ENCODE measurements around the gene ENAM. TPM values are rescaled to one million over a fixed set of nuclear protein-coding genes. Genes with fewer than 3 reads are reported as not detected.

The ENAM gene
- total and polyA plus RNA-seq, 2 experiments from 2014 or later = not detected

GRCh38 chr4:70594196-70594595, 34.3 kb upstream of the ENAM start:
- H2AFZ ChIP-seq = no peak overlapping the region
- H3K4me3 ChIP-seq = no peak overlapping the region
- ATAC-seq = no peak
- H3K9me2 ChIP-seq (ENCODE audit: insufficient read depth) = no peaks in the 10 kb centered on the region
- no peaks in the 10 kb centered on the region for H3K36me3 Mint-ChIP-seq (ENCODE audit: low read depth)
- no peaks in the 10 kb centered on the region for H3K4me1 ChIP-seq (ENCODE audit: insufficient read depth)
- H3K36me3 ChIP-seq (ENCODE audit: insufficient read depth) = no peaks in the 10 kb centered on the region
- H3K9me3 Mint-ChIP-seq = no peaks in the 10 kb centered on the region
- no peak overlapping the region for H3K4me2 ChIP-seq
- H3K27me3 Mint-ChIP-seq (ENCODE audit: insufficient read depth, low read depth, poor library complexity) = peaks cover 1% of the 10 kb centered on the region
- no peaks in the 10 kb centered on the region for H3K27me3 ChIP-seq (ENCODE audit: insufficient read depth)
- H4K20me1 ChIP-seq (replicated peaks; ENCODE audit: insufficient read depth) = no peaks in the 10 kb centered on the region
- H3K4me3 Mint-ChIP-seq = no peak overlapping the region
- no peak overlapping the region for H3K27ac Mint-ChIP-seq
- no peaks in the 10 kb centered on the region for H3F3A ChIP-seq (replicated peaks; ENCODE audit: low read depth)
- no peak for TF ChIP-seq EZH2 (IDR thresholded peaks at IDR 0.05; ENCODE audit: low read depth, unreplicated experiment)
- H3K79me2 ChIP-seq (replicated peaks; ENCODE audit: insufficient read depth) = no peaks in the 10 kb centered on the region
- no peak overlapping the region for H3K27ac ChIP-seq (ENCODE audit: low read depth)
- no peaks in the 10 kb centered on the region for H3K4me1 Mint-ChIP-seq
- no peak for DNase-seq (ENCODE audit: low spot score)

DNA sequence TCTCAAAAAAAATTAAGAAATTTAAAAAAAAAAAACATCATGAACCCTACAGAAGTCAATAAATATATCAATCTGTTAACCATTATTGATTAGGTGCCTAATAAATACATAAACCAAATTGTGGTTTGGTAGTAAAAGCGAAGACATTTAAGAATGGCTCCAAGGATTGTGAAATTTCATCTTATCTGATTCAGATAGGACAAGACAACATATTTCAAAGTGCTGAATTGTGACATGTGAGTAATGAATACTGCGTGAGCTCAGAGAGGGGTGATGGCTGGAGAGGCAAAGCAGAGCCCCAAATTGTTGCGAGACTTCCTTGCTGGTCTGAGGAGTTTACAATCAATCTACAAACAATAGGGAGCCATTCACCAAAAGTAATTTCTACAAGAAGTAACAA, 28.2 kb upstream of the ENAM start:
- no peaks in the 10 kb centered on the region for H3F3A ChIP-seq (replicated peaks; ENCODE audit: low read depth)
- no peaks in the 10 kb centered on the region for H3K27me3 ChIP-seq (ENCODE audit: insufficient read depth)
- ATAC-seq (no peak), DNase-seq (ENCODE audit: low spot score) (no peak)
- H3K4me3 ChIP-seq = no peak overlapping the region
- H3K36me3 ChIP-seq (ENCODE audit: insufficient read depth) = no peaks in the 10 kb centered on the region
- H3K79me2 ChIP-seq (replicated peaks; ENCODE audit: insufficient read depth) = no peaks in the 10 kb centered on the region
- H3K27me3 Mint-ChIP-seq (ENCODE audit: insufficient read depth, low read depth, poor library complexity) = peaks cover 2% of the 10 kb centered on the region
- H4K20me1 ChIP-seq (replicated peaks; ENCODE audit: insufficient read depth) = no peaks in the 10 kb centered on the region
- no peak for TF ChIP-seq STAT1 (IDR thresholded peaks at IDR 0.05; ENCODE audit: unreplicated experiment)
- TF ChIP-seq, protein P1, sequence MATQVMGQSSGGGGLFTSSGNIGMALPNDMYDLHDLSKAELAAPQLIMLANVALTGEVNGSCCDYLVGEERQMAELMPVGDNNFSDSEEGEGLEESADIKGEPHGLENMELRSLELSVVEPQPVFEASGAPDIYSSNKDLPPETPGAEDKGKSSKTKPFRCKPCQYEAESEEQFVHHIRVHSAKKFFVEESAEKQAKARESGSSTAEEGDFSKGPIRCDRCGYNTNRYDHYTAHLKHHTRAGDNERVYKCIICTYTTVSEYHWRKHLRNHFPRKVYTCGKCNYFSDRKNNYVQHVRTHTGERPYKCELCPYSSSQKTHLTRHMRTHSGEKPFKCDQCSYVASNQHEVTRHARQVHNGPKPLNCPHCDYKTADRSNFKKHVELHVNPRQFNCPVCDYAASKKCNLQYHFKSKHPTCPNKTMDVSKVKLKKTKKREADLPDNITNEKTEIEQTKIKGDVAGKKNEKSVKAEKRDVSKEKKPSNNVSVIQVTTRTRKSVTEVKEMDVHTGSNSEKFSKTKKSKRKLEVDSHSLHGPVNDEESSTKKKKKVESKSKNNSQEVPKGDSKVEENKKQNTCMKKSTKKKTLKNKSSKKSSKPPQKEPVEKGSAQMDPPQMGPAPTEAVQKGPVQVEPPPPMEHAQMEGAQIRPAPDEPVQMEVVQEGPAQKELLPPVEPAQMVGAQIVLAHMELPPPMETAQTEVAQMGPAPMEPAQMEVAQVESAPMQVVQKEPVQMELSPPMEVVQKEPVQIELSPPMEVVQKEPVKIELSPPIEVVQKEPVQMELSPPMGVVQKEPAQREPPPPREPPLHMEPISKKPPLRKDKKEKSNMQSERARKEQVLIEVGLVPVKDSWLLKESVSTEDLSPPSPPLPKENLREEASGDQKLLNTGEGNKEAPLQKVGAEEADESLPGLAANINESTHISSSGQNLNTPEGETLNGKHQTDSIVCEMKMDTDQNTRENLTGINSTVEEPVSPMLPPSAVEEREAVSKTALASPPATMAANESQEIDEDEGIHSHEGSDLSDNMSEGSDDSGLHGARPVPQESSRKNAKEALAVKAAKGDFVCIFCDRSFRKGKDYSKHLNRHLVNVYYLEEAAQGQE (IDR thresholded peaks at IDR 0.05; ENCODE audit: unreplicated experiment) = no peak
- peaks cover 2% of the 10 kb centered on the region; the same call in 2 of the 3 replicates for H3K4me1 Mint-ChIP-seq
- no peak overlapping the region for H3K4me2 ChIP-seq
- no peak overlapping the region for H2AFZ ChIP-seq
- H3K27ac ChIP-seq (ENCODE audit: low read depth) = no peak overlapping the region
- H3K27ac Mint-ChIP-seq = no peak overlapping the region
- H3K4me1 ChIP-seq (ENCODE audit: insufficient read depth) = no peaks in the 10 kb centered on the region
- H3K9me3 Mint-ChIP-seq = no peaks in the 10 kb centered on the region
- no peaks in the 10 kb centered on the region for H3K9me2 ChIP-seq (ENCODE audit: insufficient read depth)
- H3K4me3 Mint-ChIP-seq = no peak overlapping the region
- H3K36me3 Mint-ChIP-seq (ENCODE audit: low read depth) = no peaks in the 10 kb centered on the region

GRCh38 chr4:70600977-70601376, 27.6 kb upstream of the ENAM start:
- H3K4me2 ChIP-seq = no peak overlapping the region
- H3K36me3 ChIP-seq (ENCODE audit: insufficient read depth) = no peaks in the 10 kb centered on the region
- no peaks in the 10 kb centered on the region for H3K4me1 ChIP-seq (ENCODE audit: insufficient read depth)
- H3K27ac ChIP-seq (ENCODE audit: low read depth) = no peak overlapping the region
- no peaks in the 10 kb centered on the region for H3K9me2 ChIP-seq (ENCODE audit: insufficient read depth)
- H3K4me1 Mint-ChIP-seq = peaks cover 2% of the 10 kb centered on the region; the same call in 2 of the 3 replicates
- no peak overlapping the region for H3K4me3 ChIP-seq
- peaks cover 2% of the 10 kb centered on the region for H3K27me3 Mint-ChIP-seq (ENCODE audit: insufficient read depth, low read depth, poor library complexity)
- no peaks in the 10 kb centered on the region for H3F3A ChIP-seq (replicated peaks; ENCODE audit: low read depth)
- no peak for ATAC-seq
- H3K36me3 Mint-ChIP-seq (ENCODE audit: low read depth) = no peaks in the 10 kb centered on the region
- H3K4me3 Mint-ChIP-seq = no peak overlapping the region
- no peaks in the 10 kb centered on the region for H3K79me2 ChIP-seq (replicated peaks; ENCODE audit: insufficient read depth)
- no peaks in the 10 kb centered on the region for H3K9me3 Mint-ChIP-seq
- H4K20me1 ChIP-seq (replicated peaks; ENCODE audit: insufficient read depth) = no peaks in the 10 kb centered on the region
- no peak overlapping the region; the same call in 1 of the 2 replicates for H3K27ac Mint-ChIP-seq
- H3K27me3 ChIP-seq (ENCODE audit: insufficient read depth) = no peaks in the 10 kb centered on the region
- DNase-seq (ENCODE audit: low spot score) = no peak
- H2AFZ ChIP-seq = peak overlapping the region; percentile 16; the same call in 1 of the 2 replicates
- TF ChIP-seq, protein P2, sequence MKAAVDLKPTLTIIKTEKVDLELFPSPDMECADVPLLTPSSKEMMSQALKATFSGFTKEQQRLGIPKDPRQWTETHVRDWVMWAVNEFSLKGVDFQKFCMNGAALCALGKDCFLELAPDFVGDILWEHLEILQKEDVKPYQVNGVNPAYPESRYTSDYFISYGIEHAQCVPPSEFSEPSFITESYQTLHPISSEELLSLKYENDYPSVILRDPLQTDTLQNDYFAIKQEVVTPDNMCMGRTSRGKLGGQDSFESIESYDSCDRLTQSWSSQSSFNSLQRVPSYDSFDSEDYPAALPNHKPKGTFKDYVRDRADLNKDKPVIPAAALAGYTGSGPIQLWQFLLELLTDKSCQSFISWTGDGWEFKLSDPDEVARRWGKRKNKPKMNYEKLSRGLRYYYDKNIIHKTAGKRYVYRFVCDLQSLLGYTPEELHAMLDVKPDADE (IDR thresholded peaks at IDR 0.05) = no peak
- TF ChIP-seq CREB1 (CRISPR knock-in tag; IDR thresholded peaks at IDR 0.05; ENCODE audit: low read depth) = no peak
- TF ChIP-seq, protein P1 (IDR thresholded peaks at IDR 0.05; ENCODE audit: unreplicated experiment) = no peak
- TF ChIP-seq, protein P3, sequence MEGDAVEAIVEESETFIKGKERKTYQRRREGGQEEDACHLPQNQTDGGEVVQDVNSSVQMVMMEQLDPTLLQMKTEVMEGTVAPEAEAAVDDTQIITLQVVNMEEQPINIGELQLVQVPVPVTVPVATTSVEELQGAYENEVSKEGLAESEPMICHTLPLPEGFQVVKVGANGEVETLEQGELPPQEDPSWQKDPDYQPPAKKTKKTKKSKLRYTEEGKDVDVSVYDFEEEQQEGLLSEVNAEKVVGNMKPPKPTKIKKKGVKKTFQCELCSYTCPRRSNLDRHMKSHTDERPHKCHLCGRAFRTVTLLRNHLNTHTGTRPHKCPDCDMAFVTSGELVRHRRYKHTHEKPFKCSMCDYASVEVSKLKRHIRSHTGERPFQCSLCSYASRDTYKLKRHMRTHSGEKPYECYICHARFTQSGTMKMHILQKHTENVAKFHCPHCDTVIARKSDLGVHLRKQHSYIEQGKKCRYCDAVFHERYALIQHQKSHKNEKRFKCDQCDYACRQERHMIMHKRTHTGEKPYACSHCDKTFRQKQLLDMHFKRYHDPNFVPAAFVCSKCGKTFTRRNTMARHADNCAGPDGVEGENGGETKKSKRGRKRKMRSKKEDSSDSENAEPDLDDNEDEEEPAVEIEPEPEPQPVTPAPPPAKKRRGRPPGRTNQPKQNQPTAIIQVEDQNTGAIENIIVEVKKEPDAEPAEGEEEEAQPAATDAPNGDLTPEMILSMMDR (conservative IDR thresholded peaks at IDR 0.05; ENCODE audit: low read depth in 2 of 2) = no peak
- TF ChIP-seq STAT1 (IDR thresholded peaks at IDR 0.05; ENCODE audit: unreplicated experiment) = no peak
- no peak for TF ChIP-seq EZH2 (IDR thresholded peaks at IDR 0.05; ENCODE audit: low read depth, unreplicated experiment)
- TF ChIP-seq ZNF114 (CRISPR knock-in tag; IDR thresholded peaks at IDR 0.05) = no peak
- no peak for TF ChIP-seq EZH2phosphoT487 (IDR thresholded peaks at IDR 0.05; ENCODE audit: unreplicated experiment)
